Uterus (tissue), 4 donors: ENCODE data around the gene TRIM32. TPM values are rescaled to one million over a fixed set of nuclear protein-coding genes. Genes with fewer than 3 reads are reported as not detected.
A peak's percentile ranks its signal among the peaks of the same experiment; 100 is the strongest.

Experiments
- DNase-seq, 2 donors: peaks; one replicate each; pipeline ENCODE4 v3.0.0-alpha.2; 2019 to 2020
- H3K27ac ChIP-seq, 2 donors: fragments of 200-600 bp; sonication (generic); 1 replicate in 1 of 2; 2 replicates in 1 of 2; pipeline ENCODE4 v1.5.1; 2016 to 2018
- H3K27me3 ChIP-seq, 2 donors: fragments of 200-600 bp; sonication (generic); one replicate each; pipeline ENCODE4 v1.5.1; 2018 to 2019; ENCODE audit warnings: control low read depth in 1 of 2
- H3K36me3 ChIP-seq, 2 donors: fragments of 200-600 bp; sonication (generic); one replicate each; pipeline ENCODE4 v1.5.1; 2019; ENCODE audit warnings: control low read depth in 1 of 2
- H3K4me1 ChIP-seq, 2 donors: fragments of 200-600 bp; sonication (generic); one replicate each; pipeline ENCODE4 v1.5.1; 2018 to 2019; ENCODE audit warnings: control low read depth in 1 of 2
- H3K4me3 ChIP-seq, 2 donors: fragments of 200-600 bp; sonication (generic); 1 replicate in 1 of 2; 2 replicates in 1 of 2; pipeline ENCODE4 v1.5.1; 2018 to 2019; ENCODE audit warnings: mild to moderate bottlenecking in 1 of 2
- H3K9me3 ChIP-seq, 2 donors: fragments of 200-600 bp; sonication (generic); one replicate each; pipeline ENCODE4 v1.5.1; 2019; ENCODE audit warnings: control low read depth in 1 of 2
- CTCF ChIP-seq, 4 experiments: fragments of 200-600 bp in 2 of 4; fragments of 450-650 bp in 2 of 4; sonication (generic) in 2 of 4; IDR thresholded peaks; one replicate each; pipeline ENCODE4 v1.5.1; 2016 to 2019; ENCODE audit warnings: antibody characterized with exemption in 4 of 4, mild to moderate bottlenecking in 2 of 4, moderate library complexity in 1 of 4
- POLR2A ChIP-seq, 2 donors: fragments of 450-650 bp; IDR thresholded peaks; one replicate each; pipeline ENCODE4 v1.6.1; 2016; ENCODE audit warnings: antibody characterized with exemption in 2 of 2, mild to moderate bottlenecking in 1 of 2, moderate library complexity in 1 of 2
- intact Hi-C: fragments of 100-400 bp; cut with DNase I; formaldehyde crosslinking; loops from one replicate; pipeline ENCODE4 v1.15.1; 2023; ENCODE audit warnings: low total_unique reads
- total RNA-seq, 4 donors: library from RNA; depleted of rRNA in 3 of 4; stranded (reverse); fragments of >200 nt in 3 of 4; gene quantifications; one replicate each; pipeline versions ENCODE4 v1.1.0 to v1.2.4, GENCODE V29; 2014 to 2023
- donor health status: DM: yes; HTN: yes; CAD: no.

Gene TRIM32
- total RNA-seq, result 10 to 100 TPM; 13.2 to 36.0 (median 25.3) TPM

GRCh38 chr9:116687074-116687753 lies at the start of gene TRIM32:
Gene TRIM32 (plus strand): TSS chr9:116687305. CDS start chr9:116697743, 10,438 bp downstream.
- no peaks in the 10 kb centered on the region for H3K27me3 ChIP-seq
- H3K27ac ChIP-seq, result peak within 1 kb of the TSS; percentile 76 to 79
- H3K9me3 ChIP-seq, result no peaks in the 10 kb centered on the region
- H3K4me3 ChIP-seq, result peak within 1 kb of the TSS; percentile 92
- H3K36me3 ChIP-seq, result no peaks in the 10 kb centered on the region
- intact Hi-C loops, result no loop called here
- peak; percentile 91 to 93 for DNase-seq
- peaks cover 13% of the 10 kb centered on the region in 2 donors for H3K4me1 ChIP-seq
- no peak for TF ChIP-seq CTCF (IDR thresholded peaks at IDR 0.05)
- TF ChIP-seq POLR2A (IDR thresholded peaks at IDR 0.05), result peak in 1 of 2 donors; percentile 44

GRCh38 chr9:116639251-116639741 lies 47.8 kb upstream of the TRIM32 start:
- no peak for DNase-seq
- no peak for TF ChIP-seq POLR2A (IDR thresholded peaks at IDR 0.05)
- no peak for TF ChIP-seq CTCF (IDR thresholded peaks at IDR 0.05)
- Histone ChIP-seq H3K9me3 (no peaks in the 10 kb centered on the region), H3K36me3 (no peaks in the 10 kb centered on the region), H3K27me3 (no peaks in the 10 kb centered on the region), H3K27ac (peak overlapping the region; percentile 24 to 56), H3K4me3 (no peak overlapping the region), H3K4me1 (peaks cover 0 to 14% of the 10 kb centered on the region in 2 donors)
- intact Hi-C loops, result no loop called here

- H3K4me1 ChIP-seq, result peaks cover 0 to 14% of the 10 kb centered on the region in 2 donors
- no peaks in the 10 kb centered on the region for H3K36me3 ChIP-seq
- DNase-seq, result no peak
- no peaks in the 10 kb centered on the region for H3K9me3 ChIP-seq
- no peak overlapping the region for H3K4me3 ChIP-seq
- H3K27ac ChIP-seq, result peak overlapping the region; percentile 17 to 66
- no peaks in the 10 kb centered on the region for H3K27me3 ChIP-seq
- TF ChIP-seq POLR2A (IDR thresholded peaks at IDR 0.05) (no peak), CTCF (IDR thresholded peaks at IDR 0.05) (no peak)
- intact Hi-C loops, result no loop called here
Measured at GRCh38 chr9:116641292-116642059, 45.6 kb upstream of the TRIM32 start.

GRCh38 chr9:116643691-116644090 lies 43.4 kb upstream of the TRIM32 start:
- no peak overlapping the region for H3K4me3 ChIP-seq
- TF ChIP-seq POLR2A (IDR thresholded peaks at IDR 0.05) (no peak), CTCF (IDR thresholded peaks at IDR 0.05) (no peak)

More at GRCh38 chr9:116643691-116644090, 43.4 kb upstream of the TRIM32 start:
- Histone ChIP-seq H3K27ac (peak overlapping the region; percentile 62 to 66), H3K36me3 (no peaks in the 10 kb centered on the region), H3K27me3 (no peaks in the 10 kb centered on the region), H3K4me1 (peaks cover 0 to 18% of the 10 kb centered on the region in 2 donors), H3K9me3 (no peaks in the 10 kb centered on the region)
- intact Hi-C loops, result no loop called here
- no peak for DNase-seq
